Activated naive CD8-positive, alpha-beta T cell (primary cell): ENCODE data around the gene PRIM1.
"Not testable (repeated sequence)": the region's sequence is repeated elsewhere in the genome, so short reads cannot be mapped to it uniquely, and the experiment has no call there.

Experiments
- H3K27ac Mint-ChIP-seq: one replicate; pipeline ENCODE4 v1.8.0; 2021; ENCODE audit warnings: mixed read lengths
- H3K27me3 Mint-ChIP-seq: one replicate; pipeline ENCODE4 v1.8.0; 2021; ENCODE audit warnings: mixed read lengths
- H3K36me3 Mint-ChIP-seq: one replicate; pipeline ENCODE4 v1.8.0; 2021; ENCODE audit warnings: mixed read lengths
- H3K4me1 Mint-ChIP-seq: one replicate; pipeline ENCODE4 v1.8.0; 2021; ENCODE audit warnings: low read depth, mixed read lengths
- H3K4me3 Mint-ChIP-seq: one replicate; pipeline ENCODE4 v1.8.0; 2021; ENCODE audit warnings: mild to moderate bottlenecking, mixed read lengths
- H3K9me3 Mint-ChIP-seq: one replicate; pipeline ENCODE4 v1.8.0; 2021; ENCODE audit warnings: low read depth, mixed read lengths

Gene PRIM1

GRCh38 chr12:56751712-56752598 is at the start of gene PRIM1:
Gene PRIM1, minus strand, starts transcription at chr12:56752323. Its CDS starts 25 bp downstream, at chr12:56752298.
- Mint-ChIP-seq H3K4me3 (peak within 1 kb of the TSS; percentile 98), H3K4me1 (peaks cover 32% of the 10 kb centered on the region), H3K9me3 (no peaks in the 10 kb centered on the region), H3K27ac (peak within 1 kb of the TSS; percentile 99), H3K36me3 (peaks cover 12% of the 10 kb centered on the region), H3K27me3 (no peaks in the 10 kb centered on the region)

- Mint-ChIP-seq H3K4me1 (no peaks in the 10 kb centered on the region), H3K9me3 (no peaks in the 10 kb centered on the region), H3K27me3 (no peaks in the 10 kb centered on the region), H3K4me3 (no peak overlapping the region), H3K36me3 (no peaks in the 10 kb centered on the region), H3K27ac (no peak overlapping the region)
Measured at GRCh38 chr12:56800221-56800620, 48.1 kb upstream of the PRIM1 start.

GRCh38 chr12:56799345-56799744 is 47.2 kb upstream of the PRIM1 start:
- H3K4me1 Mint-ChIP-seq, H3K9me3 Mint-ChIP-seq, H3K27me3 Mint-ChIP-seq, H3K27ac Mint-ChIP-seq, H3K4me3 Mint-ChIP-seq, H3K36me3 Mint-ChIP-seq: not testable (repeated sequence)

- not testable (repeated sequence) for H3K9me3 Mint-ChIP-seq, H3K4me3 Mint-ChIP-seq, H3K27ac Mint-ChIP-seq, H3K27me3 Mint-ChIP-seq, H3K36me3 Mint-ChIP-seq, H3K4me1 Mint-ChIP-seq
Measured at GRCh38 chr12:56795791-56796190, 43.7 kb upstream of the PRIM1 start.

- H3K27ac Mint-ChIP-seq, H3K4me1 Mint-ChIP-seq, H3K27me3 Mint-ChIP-seq, H3K9me3 Mint-ChIP-seq, H3K36me3 Mint-ChIP-seq: not testable (repeated sequence)
- peak overlapping the region; percentile 69 for H3K4me3 Mint-ChIP-seq
Measured at GRCh38 chr12:56795046-56795562, 43.0 kb upstream of the PRIM1 start.

GRCh38 chr12:56793124-56793523 is 41.0 kb upstream of the PRIM1 start:
- not testable (repeated sequence) for H3K9me3 Mint-ChIP-seq, H3K27ac Mint-ChIP-seq, H3K36me3 Mint-ChIP-seq, H3K4me3 Mint-ChIP-seq, H3K27me3 Mint-ChIP-seq, H3K4me1 Mint-ChIP-seq

GRCh38 chr12:56792678-56793077 is 40.6 kb upstream of the PRIM1 start:
- Mint-ChIP-seq H3K27ac (no peak overlapping the region), H3K4me3 (no peak overlapping the region), H3K4me1 (no peaks in the 10 kb centered on the region), H3K9me3 (no peaks in the 10 kb centered on the region), H3K36me3 (no peaks in the 10 kb centered on the region), H3K27me3 (no peaks in the 10 kb centered on the region)

GRCh38 chr12:56789429-56789828 is 37.3 kb upstream of the PRIM1 start:
- H3K27ac Mint-ChIP-seq, H3K9me3 Mint-ChIP-seq, H3K4me3 Mint-ChIP-seq, H3K4me1 Mint-ChIP-seq, H3K27me3 Mint-ChIP-seq, H3K36me3 Mint-ChIP-seq: not testable (repeated sequence)

GRCh38 chr12:56787498-56787897 is 35.4 kb upstream of the PRIM1 start:
- Mint-ChIP-seq H3K4me3 (no peak overlapping the region), H3K9me3 (no peaks in the 10 kb centered on the region), H3K4me1 (no peaks in the 10 kb centered on the region), H3K36me3 (no peaks in the 10 kb centered on the region), H3K27ac (no peak overlapping the region), H3K27me3 (no peaks in the 10 kb centered on the region)

- H3K27me3 Mint-ChIP-seq = no peaks in the 10 kb centered on the region
- no peaks in the 10 kb centered on the region for H3K4me1 Mint-ChIP-seq
- no peak overlapping the region for H3K4me3 Mint-ChIP-seq
- no peaks in the 10 kb centered on the region for H3K36me3 Mint-ChIP-seq
- no peaks in the 10 kb centered on the region for H3K9me3 Mint-ChIP-seq
- H3K27ac Mint-ChIP-seq = no peak overlapping the region
Measured at GRCh38 chr12:56785874-56786273, 33.8 kb upstream of the PRIM1 start.

- H3K27me3 Mint-ChIP-seq = no peaks in the 10 kb centered on the region
- no peaks in the 10 kb centered on the region for H3K4me1 Mint-ChIP-seq
- no peak overlapping the region for H3K27ac Mint-ChIP-seq
- no peak overlapping the region for H3K4me3 Mint-ChIP-seq
- H3K9me3 Mint-ChIP-seq = no peaks in the 10 kb centered on the region
- no peaks in the 10 kb centered on the region for H3K36me3 Mint-ChIP-seq
Measured at GRCh38 chr12:56785141-56785865, 33.2 kb upstream of the PRIM1 start.

- no peaks in the 10 kb centered on the region for H3K27me3 Mint-ChIP-seq
- no peaks in the 10 kb centered on the region for H3K4me1 Mint-ChIP-seq
- no peaks in the 10 kb centered on the region for H3K9me3 Mint-ChIP-seq
- H3K4me3 Mint-ChIP-seq = no peak overlapping the region
- H3K27ac Mint-ChIP-seq = no peak overlapping the region
- peaks cover 2% of the 10 kb centered on the region for H3K36me3 Mint-ChIP-seq
Measured at GRCh38 chr12:56781726-56782125, 29.6 kb upstream of the PRIM1 start.

GRCh38 chr12:56778756-56779155 is 26.6 kb upstream of the PRIM1 start:
- peaks cover 2% of the 10 kb centered on the region for H3K36me3 Mint-ChIP-seq
- no peaks in the 10 kb centered on the region for H3K9me3 Mint-ChIP-seq
- no peak overlapping the region for H3K4me3 Mint-ChIP-seq
- no peak overlapping the region for H3K27ac Mint-ChIP-seq
- H3K4me1 Mint-ChIP-seq = no peaks in the 10 kb centered on the region
- H3K27me3 Mint-ChIP-seq = no peaks in the 10 kb centered on the region

- H3K9me3 Mint-ChIP-seq = no peaks in the 10 kb centered on the region
- no peak overlapping the region for H3K4me3 Mint-ChIP-seq
- peaks cover 2% of the 10 kb centered on the region for H3K36me3 Mint-ChIP-seq
- no peaks in the 10 kb centered on the region for H3K27me3 Mint-ChIP-seq
- H3K27ac Mint-ChIP-seq = no peak overlapping the region
- H3K4me1 Mint-ChIP-seq = no peaks in the 10 kb centered on the region
Measured at GRCh38 chr12:56776654-56777053, 24.5 kb upstream of the PRIM1 start.

GRCh38 chr12:56775638-56776037 is 23.5 kb upstream of the PRIM1 start:
- no peaks in the 10 kb centered on the region for H3K4me1 Mint-ChIP-seq
- H3K27me3 Mint-ChIP-seq = no peaks in the 10 kb centered on the region
- H3K4me3 Mint-ChIP-seq = no peak overlapping the region
- no peak overlapping the region for H3K27ac Mint-ChIP-seq
- H3K36me3 Mint-ChIP-seq = peaks cover 2% of the 10 kb centered on the region
- H3K9me3 Mint-ChIP-seq = no peaks in the 10 kb centered on the region
